Common myeloid progenitor, CD34-positive (primary cell): Measurements from ENCODE around the gene PRDM8.

Experiments used
- CTCF ChIA-PET: fragments of 350-600 bp; sonication (Branson Sonifier 250); formaldehyde crosslinking; loops from one replicate; lab custom pipeline; 2021; ENCODE audit warnings: antibody characterized with exemption; lab: Charles Lee
- POLR2A ChIA-PET: fragments of 350-600 bp; sonication (Branson Sonifier 250); formaldehyde crosslinking; loops from one replicate; lab custom pipeline; 2021; ENCODE audit warnings: antibody characterized with exemption; lab: Charles Lee
- DNase-seq, 3 donors: peaks; one replicate each; pipeline versions ENCODE4 v3.0.0 to v3.0.0-alpha.2; 2013
- H3K27ac ChIP-seq, 2 experiments: 1 replicate in 1 of 2; 2 replicates in 1 of 2; pipeline ENCODE4 v1.7.0; 2013; ENCODE audit warnings: inconsistent platforms in 2 of 2, low read length in 2 of 2, mild to moderate bottlenecking in 2 of 2, low read depth in 1 of 2, moderate library complexity in 1 of 2; ENCODE audit not compliant: severe bottlenecking in 2 of 2, insufficient read depth in 1 of 2, poor library complexity in 1 of 2
- H3K27me3 ChIP-seq, 5 experiments: replicated peaks in 2 of 5; 1 replicate in 3 of 5; 2 replicates in 2 of 5; pipeline versions ENCODE4 v1.6.1 to v1.7.0; 2013; ENCODE audit warnings: low read length in 4 of 5, mild to moderate bottlenecking in 2 of 5, moderate library complexity in 2 of 5, inconsistent platforms in 1 of 5; ENCODE audit not compliant: insufficient read depth in 5 of 5, control insufficient read depth in 4 of 5
- H3K36me3 ChIP-seq, 4 experiments: 1 replicate in 2 of 4; 2 replicates in 2 of 4; pipeline versions ENCODE4 v1.6.1 to v1.7.0; 2013; ENCODE audit warnings: low read length in 3 of 4, control low read depth in 1 of 4, mild to moderate bottlenecking in 1 of 4; ENCODE audit not compliant: control insufficient read depth in 4 of 4, insufficient read depth in 4 of 4
- H3K4me1 ChIP-seq, 4 experiments: 1 replicate in 3 of 4; 2 replicates in 1 of 4; pipeline versions ENCODE4 v1.6.1 to v1.7.1; 2013; ENCODE audit warnings: low read length in 3 of 4, mild to moderate bottlenecking in 3 of 4, control low read depth in 1 of 4, inconsistent platforms in 1 of 4, moderate library complexity in 1 of 4; ENCODE audit not compliant: control insufficient read depth in 4 of 4, insufficient read depth in 4 of 4; ENCODE audit errors: control extremely low read depth in 1 of 4
- H3K4me3 ChIP-seq, 7 experiments: 1 replicate in 4 of 7; 2 replicates in 3 of 7; pipeline versions ENCODE4 v1.5.1 to v1.7.0; 2013; ENCODE audit warnings: mild to moderate bottlenecking in 7 of 7, low read length in 6 of 7, moderate library complexity in 6 of 7, inconsistent platforms in 2 of 7, low read depth in 2 of 7, control low read depth in 1 of 7; ENCODE audit not compliant: insufficient read depth in 4 of 7, control insufficient read depth in 1 of 7; ENCODE audit errors: extremely low read depth in 1 of 7
- H3K9me3 ChIP-seq, 5 experiments: 1 replicate in 4 of 5; 2 replicates in 1 of 5; pipeline versions ENCODE4 v1.6.1 to v1.7.1; 2013; ENCODE audit warnings: low read length in 4 of 5, mild to moderate bottlenecking in 2 of 5, inconsistent platforms in 1 of 5, low read depth in 1 of 5, moderate library complexity in 1 of 5; ENCODE audit not compliant: control insufficient read depth in 4 of 5, insufficient read depth in 2 of 5; ENCODE audit errors: control extremely low read depth in 1 of 5
- WGBS: methylation state at CpG from one replicate; pipeline ENCODE4 v1.1.5; 2013; ENCODE audit not compliant: insufficient coverage; 5-methylcytosine and 5-hydroxymethylcytosine counted together

The PRDM8 gene

GRCh38 chr4:80208610-80209339, 11.5 kb downstream of the PRDM8 start:
- ChIA-PET CTCF (interaction anchor here (1.3 to 1.8 kb wide), 2 partner anchors 9 to 15 kb away, joined by 3 to 5 read pairs; no protein-coding TSS in a partner anchor), POLR2A (no interaction called here)
- Histone ChIP-seq H3K9me3 (no peaks in the 10 kb centered on the region), H3K27me3 (peaks cover 0 to 15% (median 0%) of the 10 kb centered on the region in 5 experiments), H3K4me1 (peaks cover 0 to 5% (median 1%) of the 10 kb centered on the region in 4 experiments), H3K4me3 (no peak overlapping the region), H3K27ac (no peak overlapping the region), H3K36me3 (no peaks in the 10 kb centered on the region)
- WGBS: 100% methylated on average over 2 of the region's 4 CpGs
- no peak for DNase-seq

- ChIA-PET CTCF (interaction anchor here (0.5 to 1.8 kb wide), 3 partner anchors 9 to 14 kb away, joined by 3 to 5 read pairs (median 4); no protein-coding TSS in a partner anchor), POLR2A (no interaction called here)
- H3K4me3 ChIP-seq: no peak overlapping the region
- peaks cover 0 to 5% (median 0%) of the 10 kb centered on the region in 4 experiments for H3K4me1 ChIP-seq
- no CpG with 5 or more reads among the region's 2 CpGs for WGBS
- DNase-seq: no peak
- no peaks in the 10 kb centered on the region for H3K36me3 ChIP-seq
- H3K9me3 ChIP-seq: no peaks in the 10 kb centered on the region
- peaks cover 0 to 15% (median 0%) of the 10 kb centered on the region in 5 experiments for H3K27me3 ChIP-seq
- H3K27ac ChIP-seq: no peak overlapping the region
Measured at GRCh38 chr4:80209340-80209701, 12.0 kb downstream of the PRDM8 start.

- ChIA-PET CTCF (interaction anchor here (1.1 kb wide), 1 partner anchor 10 kb away, joined by 3 read pairs; no protein-coding TSS in a partner anchor), POLR2A (interaction anchor here (0.8 kb wide), 1 partner anchor 97 kb away, joined by 3 read pairs; no protein-coding TSS in a partner anchor)
- Histone ChIP-seq H3K9me3 (no peaks in the 10 kb centered on the region), H3K36me3 (no peaks in the 10 kb centered on the region), H3K4me3 (no peak overlapping the region), H3K4me1 (peaks cover 0 to 5% (median 0%) of the 10 kb centered on the region in 4 experiments), H3K27me3 (peaks cover 0 to 15% (median 0%) of the 10 kb centered on the region in 5 experiments), H3K27ac (no peak overlapping the region)
- WGBS: 100% methylated on average over 2 of the region's 2 CpGs
- DNase-seq: no peak
Measured at GRCh38 chr4:80210549-80210948, 13.2 kb downstream of the PRDM8 start.

GRCh38 chr4:80213117-80213815, 16.0 kb downstream of the PRDM8 start:
- WGBS: 100% methylated on average over 2 of the region's 5 CpGs
- no peak overlapping the region for H3K27ac ChIP-seq
- no peaks in the 10 kb centered on the region for H3K4me1 ChIP-seq
- DNase-seq: no peak
- CTCF ChIA-PET: interaction anchor here (0.7 to 3.2 kb wide), 9 partner anchors 9 to 1171 kb away, joined by 3 to 24 read pairs (median 4); partner anchors contain the start of gene PRDM8
- no peaks in the 10 kb centered on the region for H3K9me3 ChIP-seq
- peaks cover 0 to under 1% (median 0%) of the 10 kb centered on the region in 5 experiments for H3K27me3 ChIP-seq
- POLR2A ChIA-PET: no interaction called here
- H3K36me3 ChIP-seq: no peaks in the 10 kb centered on the region
- H3K4me3 ChIP-seq: no peak overlapping the region

GRCh38 chr4:80215449-80216052, 18.2 kb downstream of the PRDM8 start:
- Histone ChIP-seq H3K27me3 (peaks cover 0 to 3% (median 0%) of the 10 kb centered on the region in 5 experiments), H3K9me3 (no peaks in the 10 kb centered on the region), H3K36me3 (no peaks in the 10 kb centered on the region), H3K27ac (no peak overlapping the region), H3K4me1 (no peaks in the 10 kb centered on the region), H3K4me3 (no peak overlapping the region)
- POLR2A ChIA-PET: interaction anchor here (0.8 kb wide), 1 partner anchor 13 kb away, joined by 3 read pairs; no protein-coding TSS in a partner anchor
- DNase-seq: peak in 2 of 3 donors; percentile 50 to 61
- CTCF ChIA-PET: interaction anchor here (0.6 to 2.0 kb wide), 10 partner anchors 13 to 1263 kb away, joined by 3 to 11 read pairs (median 4); partner anchors contain the start of gene CFAP299
- WGBS: 0% methylated on average over 3 of the region's 5 CpGs

GRCh38 chr4:80216100-80216761, 18.9 kb downstream of the PRDM8 start:
- DNase-seq: no peak
- Histone ChIP-seq H3K36me3 (no peaks in the 10 kb centered on the region), H3K27me3 (peaks cover 0 to 3% (median 0%) of the 10 kb centered on the region in 5 experiments), H3K27ac (no peak overlapping the region), H3K4me1 (no peaks in the 10 kb centered on the region), H3K4me3 (no peak overlapping the region), H3K9me3 (no peaks in the 10 kb centered on the region)
- ChIA-PET CTCF (interaction anchor here (0.6 to 2.0 kb wide), 12 partner anchors 14 to 1263 kb away, joined by 3 to 11 read pairs (median 4); partner anchors contain the start of gene CFAP299), POLR2A (no interaction called here)
- no CpG with 5 or more reads among the region's 2 CpGs for WGBS
